HG02623 (cell line): Measurements from ENCODE around the gene TERT.

Source experiments
- ATAC-seq: cut with Tn5 transposase; IDR thresholded peaks from one replicate; pipeline ENCODE4 v1.9.1; 2021; ENCODE audit warnings: moderate library complexity; ENCODE audit not compliant: unreplicated experiment

TERT gene

DNA sequence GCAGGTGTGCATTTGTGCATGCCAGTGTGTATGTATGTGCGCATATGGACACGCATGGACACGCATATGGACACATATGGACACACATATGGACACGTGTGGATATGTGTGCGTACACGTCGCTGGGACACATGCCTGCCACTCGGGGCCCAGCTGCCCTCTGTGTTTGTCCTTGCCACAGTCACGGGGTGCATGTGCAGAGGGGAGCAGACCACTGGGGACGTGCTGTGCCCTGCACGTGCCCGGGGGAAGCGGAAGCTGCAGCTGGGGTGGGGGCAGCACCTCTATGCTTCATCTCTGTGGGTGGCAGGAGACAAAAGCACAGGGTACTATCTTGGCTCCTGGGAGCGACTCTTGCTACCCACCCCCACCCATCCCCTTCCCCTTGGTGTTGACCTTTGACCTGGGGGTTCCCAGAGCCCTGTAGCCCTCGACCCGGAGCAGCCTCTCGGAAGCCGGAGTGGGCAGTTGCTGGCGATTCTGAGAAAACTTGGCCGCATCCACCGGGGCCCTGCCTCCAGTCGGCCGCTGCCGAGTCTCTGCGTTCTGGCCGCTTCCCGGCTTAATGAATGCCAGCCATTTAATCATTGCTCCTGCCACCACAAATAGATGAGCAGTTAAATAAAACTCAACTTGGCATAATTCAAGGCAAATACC lies 72.1 kb downstream of the TERT start:
- ATAC-seq: no peak

DNA sequence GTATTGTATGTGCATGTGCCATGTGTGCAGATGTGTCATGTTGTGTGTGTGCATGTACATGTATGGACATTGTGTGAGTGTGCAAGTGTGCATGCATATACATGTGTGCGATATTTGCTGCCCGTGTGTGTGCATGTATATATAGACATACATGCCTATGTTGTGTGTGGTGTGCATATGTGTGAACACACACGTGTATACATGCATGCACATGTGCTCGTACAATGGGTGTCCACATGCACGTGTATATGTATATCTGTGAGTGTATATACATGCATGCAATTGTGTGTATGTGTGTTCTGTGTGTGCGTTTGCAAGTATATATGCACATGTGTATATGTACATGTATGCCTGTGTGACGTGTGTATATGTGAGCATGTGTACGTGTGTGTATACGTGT lies 72.7 kb downstream of the TERT start:
- ATAC-seq: no peak

DNA sequence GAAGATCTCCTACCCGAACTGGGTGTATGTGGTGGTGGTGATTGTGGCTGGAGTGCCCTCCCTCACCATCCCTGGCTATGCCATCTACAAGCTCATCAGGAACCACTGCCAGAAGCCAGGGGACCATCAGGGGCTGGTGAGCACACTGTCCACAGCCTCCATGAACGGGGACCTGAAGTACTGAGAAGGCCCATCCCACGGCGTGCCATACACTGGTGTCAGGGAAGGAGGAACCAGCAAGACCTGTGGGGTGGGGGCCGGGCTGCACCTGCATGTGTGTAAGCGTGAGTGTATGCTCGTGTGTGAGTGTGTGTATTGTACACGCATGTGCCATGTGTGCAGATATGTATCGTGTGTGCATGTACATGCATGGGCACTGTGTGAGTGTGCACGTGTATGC lies 73.1 kb downstream of the TERT start:
- ATAC-seq: no peak

DNA sequence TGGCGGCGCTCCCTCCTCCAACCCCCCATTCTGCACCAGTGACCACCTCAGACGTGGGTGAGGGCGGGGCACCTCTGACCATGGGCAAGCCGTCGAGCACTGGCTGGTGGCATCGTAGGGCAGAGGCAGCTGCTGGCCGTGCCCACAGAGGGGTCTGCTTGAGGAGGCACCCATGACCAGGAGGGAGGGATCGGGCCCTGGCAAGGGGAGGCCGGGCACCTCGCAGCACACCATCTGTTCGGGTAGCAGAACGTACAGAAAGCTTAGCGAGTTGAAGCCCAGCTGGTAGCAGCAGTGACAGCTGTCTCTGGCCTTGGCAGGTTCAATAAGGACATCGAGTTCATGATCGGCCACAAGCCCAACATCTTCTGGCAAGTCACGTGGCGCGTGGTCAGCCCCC lies 74.0 kb downstream of the TERT start:
- no peak for ATAC-seq

- no peak for ATAC-seq
Measured at GRCh38 chr5:1220351-1220750, 74.5 kb downstream of the TERT start.

DNA sequence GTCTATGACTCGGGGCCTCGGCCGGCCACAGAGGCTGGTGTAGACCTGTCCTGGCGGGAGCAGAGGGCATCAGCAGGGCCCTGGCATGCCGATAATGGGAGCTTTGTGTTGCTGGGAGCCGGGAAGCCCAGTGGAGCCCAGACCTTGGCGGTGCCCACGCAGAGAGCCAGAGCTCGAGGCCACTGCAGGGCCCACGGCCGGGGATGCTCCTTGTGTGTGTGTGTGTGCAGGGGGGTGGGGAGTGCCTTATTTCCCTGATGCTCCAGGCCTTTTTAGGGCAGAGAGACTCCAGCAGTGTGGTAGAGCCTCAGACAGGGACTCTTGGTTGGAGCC lies 75.1 kb downstream of the TERT start:
- no peak for ATAC-seq

GRCh38 chr5:1219098-1219767 lies 75.6 kb downstream of the TERT start:
- ATAC-seq: no peak

- ATAC-seq: no peak
Measured at GRCh38 chr5:1218351-1219080, 76.4 kb downstream of the TERT start.

GRCh38 chr5:1217596-1218206 lies 77.2 kb downstream of the TERT start:
- no peak for ATAC-seq

- ATAC-seq: no peak
Measured at GRCh38 chr5:1216918-1217295, 78.0 kb downstream of the TERT start.

- no peak for ATAC-seq
Measured at GRCh38 chr5:1216211-1216917, 78.5 kb downstream of the TERT start.

DNA sequence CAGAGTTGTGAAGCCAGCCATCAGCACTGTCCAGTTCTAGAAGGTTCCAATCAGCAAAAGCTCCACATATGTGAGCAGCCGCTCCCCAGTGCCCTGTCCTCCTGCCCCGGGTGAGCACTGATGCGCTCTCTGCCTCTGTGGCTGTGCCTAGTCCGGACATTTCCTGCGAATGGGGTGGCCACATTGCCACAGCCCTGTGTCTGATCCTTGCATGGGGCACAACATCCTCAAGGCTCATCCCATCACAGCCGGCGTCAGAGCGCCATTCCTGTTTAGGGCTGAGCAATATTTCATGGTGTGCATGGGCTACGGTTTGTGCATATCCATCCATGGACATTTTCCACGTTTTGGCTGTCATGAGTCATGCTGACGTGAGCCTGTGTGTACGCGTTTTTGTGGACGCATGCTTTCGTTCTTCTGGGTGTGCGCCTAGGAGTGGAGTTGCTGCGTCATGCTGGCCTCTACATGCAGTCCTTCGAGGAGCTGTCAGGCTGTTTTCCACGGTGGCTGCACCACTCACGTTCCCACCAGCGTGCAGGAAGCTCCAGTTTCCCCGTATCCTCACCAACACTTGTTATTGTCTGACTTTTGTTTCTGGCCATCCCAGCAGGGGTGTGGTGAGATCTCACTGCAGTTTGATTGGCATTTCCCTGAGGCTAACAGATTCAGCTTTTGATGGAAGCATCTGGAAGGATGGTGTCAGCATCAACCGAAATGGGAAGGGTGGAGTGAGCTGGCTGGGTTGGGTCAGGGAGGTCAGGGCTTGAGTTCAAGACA lies 79.4 kb downstream of the TERT start:
- no peak for ATAC-seq

DNA sequence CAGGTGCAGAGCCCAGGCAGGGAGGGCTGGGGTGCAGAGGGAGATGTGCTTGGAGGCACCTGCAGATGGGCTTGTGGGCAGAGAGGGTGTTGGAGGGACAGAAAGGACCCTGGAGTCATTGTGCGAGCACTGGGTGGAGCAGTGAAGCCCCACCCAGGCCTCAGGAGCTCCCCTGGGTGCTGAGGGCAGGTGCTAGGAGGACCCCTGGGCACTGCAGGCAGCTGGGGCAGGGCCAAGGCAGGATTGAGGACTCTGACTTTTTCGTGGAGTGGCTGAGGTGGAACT lies 80.0 kb downstream of the TERT start:
- ATAC-seq: no peak

DNA sequence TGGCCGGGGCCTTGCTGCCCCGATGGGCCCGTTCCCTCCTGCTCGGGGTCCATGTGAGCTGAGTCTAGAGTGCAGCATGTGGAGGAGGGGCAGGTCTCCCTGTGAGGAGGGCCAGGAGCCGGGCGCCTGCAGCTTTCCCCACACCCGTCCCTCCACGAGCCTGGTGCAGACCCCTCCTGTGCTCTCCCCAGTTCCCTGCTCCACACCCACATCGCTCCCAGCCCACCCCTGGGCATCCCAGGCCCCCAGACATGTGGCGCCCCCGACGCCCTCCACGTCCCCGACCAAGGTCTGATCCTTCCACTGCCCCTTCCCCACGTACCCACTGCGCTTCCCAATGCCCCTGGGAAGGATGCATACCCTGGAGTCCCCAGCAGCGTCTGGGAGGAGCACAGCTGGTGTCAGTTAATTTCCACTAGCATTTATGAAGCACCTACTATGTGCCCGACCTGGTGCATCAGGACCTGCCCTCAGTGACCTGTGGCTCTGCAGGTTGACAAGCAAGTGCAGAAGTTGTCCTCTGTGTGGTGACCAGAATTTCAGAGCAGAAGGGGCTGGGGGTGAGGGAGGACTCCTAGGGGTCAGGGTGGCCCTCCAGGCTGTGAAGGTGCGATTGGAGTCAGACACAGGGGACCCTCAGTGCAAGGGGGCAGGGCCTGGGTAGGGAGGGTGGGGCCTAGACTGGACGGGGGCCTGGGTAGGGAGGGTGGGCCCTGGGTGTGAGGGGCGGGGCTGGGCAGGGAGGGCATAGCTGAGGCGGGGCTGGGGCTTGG lies 80.5 kb downstream of the TERT start:
- ATAC-seq: no peak

DNA sequence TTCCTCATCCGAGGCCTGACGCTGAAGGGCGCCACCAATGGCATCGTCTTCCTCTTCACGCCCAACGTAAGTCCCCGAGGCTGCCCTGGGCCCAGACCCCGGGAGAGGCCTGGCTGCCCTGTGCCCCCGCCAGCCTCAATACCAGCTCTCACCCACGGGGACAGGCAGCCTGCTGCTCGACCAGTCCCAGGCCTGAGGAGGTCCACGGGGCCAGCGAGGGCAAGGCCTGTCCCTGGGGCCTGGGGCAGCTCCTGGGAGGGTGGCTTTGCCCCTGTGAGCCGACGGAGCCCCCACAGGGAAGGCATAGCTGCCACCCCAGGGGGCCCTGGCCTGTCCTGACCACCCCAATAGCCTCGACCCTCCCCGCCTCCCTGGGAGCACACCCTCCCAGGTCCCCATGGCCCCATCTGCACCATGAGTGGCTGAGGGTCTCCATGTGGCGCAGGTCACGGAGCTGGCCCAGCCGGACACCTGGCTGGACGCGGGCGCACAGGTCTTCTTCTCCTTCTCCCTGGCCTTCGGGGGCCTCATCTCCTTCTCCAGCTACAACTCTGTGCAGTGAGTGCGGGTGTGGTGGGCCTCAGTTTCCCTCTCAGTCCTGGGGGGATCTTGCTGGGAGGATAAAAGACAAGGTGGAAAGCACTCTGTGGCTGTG lies 81.2 kb downstream of the TERT start:
- no peak for ATAC-seq

DNA sequence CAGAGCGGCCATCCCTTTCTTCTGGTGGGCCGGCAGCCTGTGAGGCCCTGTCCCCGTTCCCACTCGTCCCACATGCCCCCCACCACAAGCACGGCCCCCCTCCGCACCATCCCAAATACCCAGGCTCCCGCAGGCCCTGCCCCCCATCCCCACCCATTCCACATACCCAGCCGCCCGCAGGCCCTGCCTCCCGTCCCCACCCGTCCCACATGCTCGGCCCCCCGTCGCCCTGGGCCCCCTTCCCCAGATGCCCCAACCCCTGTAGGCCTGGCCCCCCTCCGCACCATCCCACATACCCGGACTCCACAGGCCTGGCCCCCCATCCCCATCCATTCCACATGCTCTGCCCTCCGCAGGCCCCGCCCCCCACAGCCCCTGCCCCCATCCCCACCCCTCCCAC lies 82.0 kb downstream of the TERT start:
- ATAC-seq: no peak

DNA sequence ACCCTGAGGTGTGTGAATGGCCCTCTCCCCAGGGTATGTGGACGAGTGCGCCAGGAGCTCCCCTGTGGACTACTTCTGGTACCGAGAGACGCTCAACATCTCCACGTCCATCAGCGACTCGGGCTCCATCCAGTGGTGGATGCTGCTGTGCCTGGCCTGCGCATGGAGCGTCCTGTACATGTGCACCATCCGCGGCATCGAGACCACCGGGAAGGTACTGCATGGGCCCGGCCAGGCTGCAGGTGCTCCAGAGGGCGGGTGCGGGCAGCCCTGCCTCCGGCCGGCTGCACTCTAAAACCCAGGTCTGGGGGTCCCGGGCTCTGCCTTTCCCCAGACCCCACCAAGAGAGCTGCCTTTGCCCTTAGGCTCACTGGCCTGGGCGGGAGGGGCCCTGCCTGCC lies 82.6 kb downstream of the TERT start:
- no peak for ATAC-seq

GRCh38 chr5:1211701-1212100 lies 83.2 kb downstream of the TERT start:
- ATAC-seq: no peak

GRCh38 chr5:1210832-1211251 lies 84.0 kb downstream of the TERT start:
- no peak for ATAC-seq
